Hematopoietic multipotent progenitor cell treated with erythropoietin and hydrocortisone succinate and interleukin-3 and kit ligand, for 4 days (in vitro differentiated cells): ENCODE measurements around the gene C12orf75.
"Not testable (repeated sequence)": the region's sequence is repeated elsewhere in the genome, so short reads cannot be mapped to it uniquely, and the experiment has no call there.

ENCODE experiments used
- DNase-seq: peaks from one replicate; pipeline ENCODE4 v3.0.0-alpha.2; 2015

The C12orf75 gene

DNA sequence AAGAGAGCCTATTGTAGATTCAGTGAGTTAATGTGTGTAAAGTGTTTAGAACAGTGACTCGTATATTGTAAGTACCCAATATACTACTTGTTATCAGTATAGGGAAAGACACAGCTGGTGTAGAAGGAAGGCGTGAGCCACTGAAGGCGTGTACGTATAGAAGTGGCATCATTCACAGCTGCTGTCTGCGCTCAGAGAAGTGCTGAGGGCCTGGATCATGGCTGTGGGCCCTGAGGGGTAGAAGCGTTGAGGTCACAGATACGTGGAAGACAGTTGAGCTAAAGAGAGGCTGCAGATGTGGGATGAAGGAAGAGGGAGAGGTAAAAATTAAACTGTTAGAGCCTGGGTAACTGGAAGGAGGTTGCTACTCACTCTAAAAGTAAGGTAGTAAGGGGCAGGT is 5.9 kb downstream of the C12orf75 start:
- DNase-seq = peak; percentile 23

DNA sequence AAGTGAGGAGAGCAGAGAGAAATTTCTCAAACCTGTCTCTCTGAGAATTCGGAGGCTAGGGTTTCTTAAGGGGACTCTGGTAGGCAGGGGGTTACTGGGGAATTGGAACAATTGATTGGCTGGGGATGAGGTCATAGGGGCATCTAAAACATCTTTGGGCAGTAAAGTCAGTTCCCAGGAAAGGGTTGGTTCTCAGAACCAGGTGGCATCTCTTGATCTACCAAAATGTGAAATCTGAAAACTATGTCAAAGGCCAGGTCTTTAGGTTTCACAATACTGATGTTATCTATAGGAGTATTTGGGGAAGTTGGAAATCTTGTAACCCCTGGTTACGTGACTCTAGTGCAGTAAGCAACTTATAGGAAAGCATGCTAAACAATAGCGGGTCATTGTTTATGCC is 6.9 kb downstream of the C12orf75 start:
- DNase-seq = peak; percentile 77

DNA sequence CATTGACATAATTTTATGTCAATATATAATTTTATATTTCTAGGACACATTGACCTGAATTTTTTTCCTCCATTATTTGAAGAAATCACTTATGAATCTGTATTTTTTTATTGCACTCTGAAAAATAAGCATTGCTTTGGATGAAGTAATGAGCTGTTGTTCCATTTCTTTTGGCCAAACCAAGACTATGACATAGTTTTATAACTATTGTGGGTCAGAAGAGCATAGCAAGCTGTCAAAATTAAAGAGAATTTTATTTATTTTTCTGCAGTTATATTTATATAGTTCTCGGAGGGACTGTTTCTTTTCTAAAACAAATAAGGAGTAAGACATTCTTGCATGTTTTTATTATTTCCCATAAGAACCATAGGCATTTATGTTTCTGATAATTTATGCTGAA is 8.5 kb downstream of the C12orf75 start:
- DNase-seq = no peak

DNA sequence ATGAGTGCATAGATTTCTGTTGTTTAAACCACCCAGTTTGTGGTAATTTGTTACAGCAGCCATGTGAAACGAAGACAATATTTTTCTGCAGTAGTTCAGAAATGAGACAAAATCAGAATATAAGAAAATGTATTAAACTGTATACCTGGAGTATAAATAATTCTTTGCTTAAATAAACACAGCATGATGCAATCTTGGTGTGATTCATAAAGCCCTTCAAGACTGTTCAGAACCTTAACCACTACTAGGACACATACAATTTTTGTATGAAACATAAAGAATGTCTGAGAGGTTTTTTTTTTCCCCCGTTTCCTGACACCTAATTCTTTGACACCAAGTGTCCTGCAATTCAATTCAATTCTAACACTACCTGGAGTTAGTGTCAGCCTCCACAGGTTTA is 10.5 kb downstream of the C12orf75 start:
- no peak for DNase-seq

DNA sequence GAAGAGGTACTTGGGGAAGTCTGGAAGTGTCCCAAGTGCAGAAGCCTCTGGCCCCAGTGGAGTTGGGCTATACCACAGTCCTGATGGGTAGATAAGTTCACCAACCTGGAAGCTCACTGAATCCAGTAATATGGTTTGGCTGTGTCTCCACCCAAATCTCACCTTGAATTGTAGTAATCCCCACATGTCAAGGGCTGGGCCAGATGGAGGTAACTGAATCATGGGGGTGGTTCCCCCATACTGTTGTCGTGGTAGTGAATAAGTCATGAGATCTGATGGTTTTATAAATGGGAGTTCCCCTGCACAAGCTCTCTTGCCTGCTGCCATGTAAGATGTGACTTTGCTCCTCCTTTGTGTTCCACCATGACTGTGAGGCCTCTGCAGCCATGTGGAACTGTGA is 11.1 kb downstream of the C12orf75 start:
- not testable (repeated sequence) for DNase-seq

DNA sequence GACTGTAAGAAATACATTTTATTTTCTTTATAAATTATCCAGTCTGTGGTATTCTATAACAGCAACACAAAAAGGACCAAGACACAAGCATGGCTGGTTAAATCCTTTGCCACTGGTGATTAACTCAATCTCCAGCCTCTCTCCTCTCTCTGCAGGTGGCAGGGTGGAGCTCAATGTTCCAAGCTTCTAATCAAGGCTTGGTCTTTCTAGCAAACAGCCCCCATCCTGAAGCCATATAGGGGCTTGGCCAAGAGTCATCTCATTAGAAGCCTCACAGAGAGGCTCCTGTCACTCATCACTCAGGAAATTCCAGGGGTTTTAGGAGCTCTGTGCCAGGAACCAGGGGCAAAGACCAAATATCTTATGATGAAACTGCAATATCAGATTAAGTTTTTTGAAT is 12.0 kb downstream of the C12orf75 start:
- no peak for DNase-seq

DNA sequence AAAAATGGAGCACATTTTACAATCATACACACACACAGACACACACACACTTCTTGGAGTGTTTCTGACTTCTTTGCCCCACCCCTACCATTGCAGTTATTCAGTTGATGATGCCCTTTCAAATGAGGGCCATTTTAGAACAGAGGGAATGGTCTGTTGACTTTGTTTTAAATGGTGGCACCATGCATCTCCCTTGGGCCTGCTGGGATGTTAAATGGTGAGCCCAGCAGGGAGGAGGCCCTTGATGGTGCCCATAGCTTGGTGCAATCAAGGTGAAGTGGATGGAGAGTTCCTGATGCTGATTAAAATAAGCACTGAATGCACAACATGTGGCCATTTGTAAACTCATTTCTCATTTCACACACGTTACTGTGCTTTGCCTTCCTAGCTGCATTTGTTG is 13.3 kb downstream of the C12orf75 start:
- no peak for DNase-seq

DNA sequence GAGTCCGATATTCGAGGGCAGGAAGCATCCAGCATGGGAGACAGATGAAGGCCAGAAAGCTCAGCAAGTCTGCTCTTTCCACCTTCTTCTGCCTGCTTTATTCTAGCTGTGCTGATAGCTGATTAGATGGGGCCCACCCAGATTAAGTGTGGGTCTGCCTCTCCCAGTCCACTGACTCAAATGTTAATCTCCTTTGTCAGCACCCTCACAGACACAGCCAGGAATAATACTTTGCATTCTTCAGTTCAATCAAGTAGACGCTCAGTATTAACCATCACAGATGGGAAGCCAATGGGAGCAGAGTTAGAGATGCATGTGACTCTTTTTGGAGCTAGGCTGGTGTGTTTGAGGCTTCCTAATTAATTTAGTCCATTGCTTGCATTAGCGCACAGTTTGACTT is 17.0 kb downstream of the C12orf75 start:
- DNase-seq = no peak

DNA sequence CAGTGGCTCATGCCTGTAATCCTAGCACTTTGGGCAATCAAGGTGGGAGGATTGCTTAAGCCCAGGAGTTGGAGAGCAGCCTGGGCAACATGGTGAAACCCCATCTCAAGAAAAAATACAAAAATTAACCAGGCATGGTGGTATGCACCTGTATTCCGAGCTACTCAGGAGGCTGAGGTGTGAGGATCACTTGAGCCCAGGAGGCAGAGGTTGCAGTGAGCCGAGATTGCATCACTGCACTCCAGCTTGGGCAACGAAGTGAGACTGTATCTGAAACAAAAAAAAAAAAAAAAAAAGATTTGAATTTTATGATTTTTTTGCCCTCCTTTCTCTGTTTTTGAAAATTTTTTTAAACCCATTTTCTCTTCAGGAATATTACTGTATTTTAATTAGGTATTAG is 17.7 kb downstream of the C12orf75 start:
- no peak for DNase-seq

DNA sequence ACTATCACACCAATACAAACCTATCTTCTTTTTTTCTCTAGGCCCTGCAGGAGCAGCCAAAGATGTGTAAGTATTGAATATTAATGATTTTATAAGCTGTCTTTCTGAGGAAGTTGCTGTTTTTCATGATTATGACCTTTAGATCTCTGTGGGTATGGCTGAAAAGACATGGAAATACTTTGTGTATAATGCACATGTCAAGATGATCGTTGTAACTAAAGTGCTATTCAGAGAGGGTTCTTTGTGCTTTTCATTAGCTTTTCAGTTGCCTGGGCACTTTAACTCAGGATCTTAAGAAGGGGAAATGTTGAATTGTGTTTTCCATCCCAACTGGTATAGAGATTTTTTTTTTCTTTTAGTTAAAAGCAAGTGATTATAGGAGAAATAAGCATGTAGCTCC is 18.1 kb downstream of the C12orf75 start:
- no peak for DNase-seq

DNA sequence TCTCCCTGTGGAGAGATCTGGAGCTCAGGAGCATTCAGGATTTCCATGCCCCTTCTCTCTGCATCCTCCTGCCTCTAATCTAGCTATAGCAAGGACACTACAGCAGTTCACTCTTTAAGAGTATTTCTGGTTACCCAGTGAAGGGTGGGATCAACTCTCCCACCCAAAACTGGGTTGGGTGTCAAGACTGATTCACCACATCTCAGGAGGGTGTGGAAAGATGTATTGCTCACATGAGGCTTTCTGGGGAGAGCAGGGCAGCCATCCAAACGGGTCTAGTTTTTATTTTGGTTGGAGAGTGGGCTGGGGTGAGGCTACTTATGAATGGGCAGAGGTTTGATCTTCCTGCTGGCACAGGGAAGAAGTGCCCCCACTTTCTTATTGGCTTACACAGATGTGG is 18.6 kb downstream of the C12orf75 start:
- no peak for DNase-seq

DNA sequence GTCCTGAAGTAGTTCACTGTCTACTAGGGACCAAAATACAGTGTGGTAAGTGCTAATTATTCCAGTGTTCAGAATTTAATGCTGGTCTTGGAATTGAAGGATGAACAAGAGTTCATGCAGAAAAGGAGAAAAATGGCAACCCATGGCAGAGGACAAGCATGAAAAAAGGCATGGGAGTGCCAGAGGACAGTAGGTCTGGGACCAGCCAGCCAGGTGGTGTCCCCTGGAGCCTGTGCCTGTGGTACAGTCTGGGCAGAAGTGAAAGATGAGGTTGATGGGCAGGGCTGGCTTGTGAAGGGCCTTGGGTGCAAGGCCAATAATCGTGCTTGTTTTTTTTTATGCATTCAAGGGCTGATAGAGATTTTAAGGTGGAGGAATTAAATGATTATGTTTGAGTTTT is 21.0 kb downstream of the C12orf75 start:
- DNase-seq = no peak

DNA sequence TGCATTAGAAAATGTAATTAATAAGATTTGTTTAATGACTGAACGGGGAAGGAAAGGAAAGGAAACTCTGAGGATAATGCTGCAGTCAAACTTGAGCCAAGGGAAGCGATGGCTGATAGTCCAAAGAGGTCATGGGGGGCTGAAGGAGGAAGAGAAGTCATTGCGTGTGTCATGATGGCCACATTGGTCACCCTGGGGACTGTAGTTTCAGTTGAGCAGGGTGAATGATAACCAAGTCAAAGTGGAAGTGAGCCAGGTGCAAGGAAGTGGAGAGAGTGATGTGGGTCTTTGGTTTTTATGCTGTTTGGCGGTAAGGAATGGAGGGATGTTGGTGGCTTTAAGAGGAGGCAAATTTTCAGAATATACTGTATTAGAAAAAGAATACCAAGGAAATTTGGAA is 21.6 kb downstream of the C12orf75 start:
- DNase-seq = no peak

DNA sequence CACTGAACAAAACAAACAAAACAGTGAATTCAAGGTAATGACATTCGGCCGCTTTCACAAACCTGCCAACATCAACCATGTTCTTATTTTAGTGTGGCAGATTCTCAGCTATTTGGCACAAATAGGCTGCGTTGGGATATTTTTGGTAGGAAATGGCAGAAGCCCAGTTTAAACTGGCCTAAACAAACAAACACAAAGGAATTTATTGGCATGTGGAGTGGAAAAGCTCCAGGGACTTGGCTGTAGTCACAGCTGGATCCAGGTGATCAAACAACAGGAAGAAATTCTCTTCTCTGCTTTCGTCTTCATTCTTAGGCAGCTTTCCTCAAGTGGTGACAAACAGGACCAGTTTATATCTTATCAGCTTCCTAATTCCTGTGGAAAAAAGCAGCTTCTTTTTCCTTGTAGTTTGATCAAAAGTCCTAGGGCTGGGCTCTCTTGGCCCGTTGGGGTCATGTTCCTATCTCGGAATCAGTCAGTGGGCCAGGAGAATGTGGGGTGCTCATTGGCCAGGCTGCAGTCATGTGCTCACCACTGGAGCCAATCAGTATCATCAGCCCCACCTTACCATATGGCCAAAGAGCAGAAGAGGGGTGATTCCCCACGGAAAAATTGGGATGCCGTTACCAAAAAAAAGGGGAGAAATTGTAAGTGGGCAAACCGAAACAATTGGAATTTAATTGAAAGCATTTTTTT is 22.6 kb downstream of the C12orf75 start:
- DNase-seq = no peak

DNA sequence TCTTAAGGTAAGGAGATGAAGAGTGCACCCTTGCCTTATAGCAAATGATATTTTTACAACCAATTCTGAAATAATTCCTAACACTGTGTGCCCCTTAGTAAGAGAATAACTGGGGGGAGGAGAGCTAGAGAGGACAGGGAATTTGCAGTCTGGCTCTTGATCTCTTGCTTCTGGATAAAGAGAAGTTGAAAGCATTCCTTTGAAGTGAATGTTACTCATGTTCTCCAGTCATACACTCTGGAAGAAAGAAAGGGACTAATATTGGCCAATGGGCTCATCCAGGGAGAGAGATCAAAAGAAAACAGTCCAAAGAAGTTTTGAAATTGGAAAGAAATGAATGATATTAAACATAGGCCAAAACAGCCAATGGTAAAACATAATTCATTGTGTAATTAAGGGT is 25.3 kb downstream of the C12orf75 start:
- no peak for DNase-seq

DNA sequence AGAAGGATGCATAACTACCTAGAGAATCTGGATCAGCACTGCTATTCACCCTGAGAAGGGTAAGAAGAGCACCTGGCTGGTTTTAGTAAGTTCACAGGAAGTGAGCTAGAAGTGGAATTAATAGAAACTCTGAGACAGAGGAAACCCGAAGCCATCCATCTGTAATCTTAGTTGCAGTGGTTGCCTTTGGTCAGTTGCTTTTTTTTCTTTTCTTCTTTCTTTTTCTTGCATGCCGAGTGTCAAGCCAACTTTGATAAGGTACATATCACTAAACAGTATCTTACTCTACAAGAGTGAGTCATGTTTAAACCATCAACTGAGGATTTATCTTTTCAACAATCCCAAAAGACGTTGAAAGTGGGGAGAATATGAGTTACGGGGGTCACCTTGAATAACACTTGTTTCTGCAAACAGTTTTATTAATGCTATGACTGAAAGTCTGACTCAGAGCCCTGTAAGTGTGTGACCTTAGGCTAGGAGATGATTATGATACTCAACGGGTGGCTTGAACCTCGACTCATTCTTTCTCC is 26.7 kb downstream of the C12orf75 start:
- DNase-seq = peak; percentile 49

DNA sequence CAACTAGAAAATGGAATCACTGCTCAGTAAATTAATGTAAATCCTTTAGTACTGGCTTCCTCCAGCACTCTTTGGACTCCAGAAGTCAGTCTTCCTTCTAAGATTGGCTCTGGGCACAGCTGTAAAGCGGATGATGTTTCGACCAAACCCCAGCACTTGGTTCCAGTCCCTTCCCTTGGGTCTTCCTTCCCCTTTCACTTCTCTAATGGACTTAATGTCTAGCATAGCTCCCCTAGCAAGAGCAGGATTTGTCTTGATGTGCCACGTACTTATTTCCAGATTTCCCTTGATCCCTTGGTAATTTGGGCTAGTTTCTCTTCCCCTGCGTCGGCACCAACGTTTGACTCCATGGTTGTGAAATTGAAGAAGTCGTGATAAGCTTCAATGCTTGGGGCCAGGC is 28.3 kb downstream of the C12orf75 start:
- DNase-seq = no peak

DNA sequence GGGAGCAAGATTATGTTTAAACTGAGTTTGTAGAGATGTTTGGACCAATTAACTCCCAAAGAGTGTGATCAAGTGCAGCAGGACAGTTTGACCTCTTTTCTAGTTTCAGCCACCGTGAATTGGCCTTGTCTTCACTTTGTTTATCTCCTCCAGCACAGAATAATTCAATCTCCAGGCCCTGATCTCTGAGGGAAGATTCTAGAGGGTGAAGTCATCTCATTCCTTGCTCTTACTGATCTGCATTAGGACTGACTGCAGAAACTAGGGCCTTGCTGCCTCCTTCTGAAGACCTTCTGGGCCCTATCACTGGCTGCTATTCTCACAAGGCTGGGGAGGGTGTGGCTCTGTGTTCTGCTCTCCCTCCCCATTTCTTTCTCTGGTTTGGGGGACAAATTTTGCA is 29.4 kb downstream of the C12orf75 start:
- no peak for DNase-seq

DNA sequence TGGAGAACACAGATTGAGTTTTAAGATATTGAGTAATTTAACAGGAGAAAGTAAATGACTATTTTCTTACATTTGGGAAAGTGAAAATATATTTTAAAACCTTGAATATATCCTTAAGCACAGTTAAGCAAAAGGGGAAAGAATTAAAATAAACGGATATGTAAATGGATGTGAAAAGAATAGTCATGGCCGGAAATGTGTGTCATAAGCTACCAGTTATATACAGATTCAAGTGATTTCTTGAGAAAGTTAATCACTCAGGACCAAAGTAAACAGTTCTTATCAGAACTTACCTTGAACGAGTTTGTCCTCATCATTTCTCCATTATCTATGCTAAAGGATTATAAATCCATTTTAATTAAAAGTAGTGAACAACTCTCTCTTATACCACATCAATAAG is 33.4 kb downstream of the C12orf75 start:
- no peak for DNase-seq

DNA sequence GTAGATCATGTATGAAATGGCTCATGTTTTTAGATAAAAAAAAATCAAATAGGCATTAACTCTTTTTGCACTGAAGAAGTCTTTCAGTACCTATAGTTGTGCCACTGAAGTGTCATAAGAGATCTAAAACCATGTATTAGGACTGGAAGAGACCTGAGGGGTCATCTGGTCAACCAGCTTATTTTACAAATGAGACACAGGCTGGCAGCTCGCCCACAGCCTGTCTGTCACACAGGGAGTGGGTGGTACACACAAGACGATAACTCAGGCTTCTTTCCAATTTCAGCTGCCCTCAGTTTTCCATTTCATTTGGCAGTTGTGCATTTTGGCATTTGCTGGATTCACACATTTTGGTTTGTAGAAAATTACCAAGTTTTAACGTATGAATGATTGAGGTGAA is 34.7 kb downstream of the C12orf75 start:
- no peak for DNase-seq

DNA sequence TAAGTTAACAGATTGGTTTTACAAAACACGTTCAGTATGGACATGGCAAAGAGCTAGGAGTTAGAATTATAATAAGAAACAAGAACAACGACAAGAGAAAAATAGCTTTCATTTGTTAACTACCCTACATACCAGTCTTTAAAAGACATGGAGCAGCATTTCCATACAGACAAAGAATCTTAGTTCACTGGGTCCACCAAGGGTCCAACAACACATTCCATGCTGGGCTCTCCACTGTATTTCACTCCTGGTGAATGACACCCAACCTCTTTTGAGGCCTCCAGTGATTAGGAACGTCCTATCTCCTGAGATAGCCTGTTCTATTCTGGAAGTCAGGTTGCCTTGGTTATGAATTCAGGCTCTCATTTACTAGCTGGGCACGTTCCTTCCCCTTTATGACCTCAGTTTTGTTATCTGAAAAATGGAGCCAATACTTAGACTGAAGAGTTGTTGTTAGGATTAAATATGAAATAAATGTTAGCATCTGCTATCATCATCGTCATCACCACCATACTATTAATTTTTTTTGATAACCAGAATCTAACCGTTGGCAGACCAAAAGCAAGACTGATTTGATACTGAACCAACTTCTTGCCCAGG is 37.7 kb downstream of the C12orf75 start:
- DNase-seq = no peak

DNA sequence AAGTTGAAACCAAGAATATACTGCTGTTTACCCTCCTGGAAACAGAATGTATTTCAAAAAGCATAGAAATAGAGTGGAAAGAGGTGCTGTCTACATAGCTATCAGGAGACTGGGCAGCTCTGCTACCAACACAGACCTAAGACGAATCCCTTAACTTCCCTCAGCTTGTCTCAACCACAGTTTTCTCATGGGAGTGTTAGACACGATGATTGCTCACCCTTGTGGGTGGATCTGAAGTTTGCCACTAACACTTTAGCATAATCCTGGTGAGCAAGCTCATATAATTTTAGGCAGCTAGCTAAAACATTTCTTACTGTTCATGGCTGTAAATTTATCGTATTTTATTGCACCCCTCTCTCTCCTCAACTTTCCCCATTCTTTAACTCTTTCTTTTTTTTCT is 38.5 kb downstream of the C12orf75 start:
- DNase-seq = no peak

DNA sequence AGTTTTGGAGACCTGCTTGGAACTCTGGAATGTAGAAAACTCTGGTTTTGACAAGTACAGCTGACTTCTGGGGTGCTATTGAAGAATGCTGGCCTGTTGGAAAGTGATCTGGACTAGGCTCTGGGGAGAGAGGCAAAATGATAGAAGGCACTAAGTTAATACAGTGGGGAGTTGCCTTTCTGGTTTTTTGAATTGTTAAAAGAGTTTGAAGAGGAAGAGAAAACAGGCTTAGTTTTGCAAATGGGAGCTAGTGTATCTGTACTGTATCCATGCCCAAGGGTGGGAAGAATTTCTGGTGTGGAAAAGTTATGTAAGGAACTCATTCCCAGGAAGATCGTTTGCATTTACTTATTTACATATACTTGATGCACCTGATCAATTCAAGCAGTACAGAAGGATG is 43.8 kb downstream of the C12orf75 start:
- no peak for DNase-seq

DNA sequence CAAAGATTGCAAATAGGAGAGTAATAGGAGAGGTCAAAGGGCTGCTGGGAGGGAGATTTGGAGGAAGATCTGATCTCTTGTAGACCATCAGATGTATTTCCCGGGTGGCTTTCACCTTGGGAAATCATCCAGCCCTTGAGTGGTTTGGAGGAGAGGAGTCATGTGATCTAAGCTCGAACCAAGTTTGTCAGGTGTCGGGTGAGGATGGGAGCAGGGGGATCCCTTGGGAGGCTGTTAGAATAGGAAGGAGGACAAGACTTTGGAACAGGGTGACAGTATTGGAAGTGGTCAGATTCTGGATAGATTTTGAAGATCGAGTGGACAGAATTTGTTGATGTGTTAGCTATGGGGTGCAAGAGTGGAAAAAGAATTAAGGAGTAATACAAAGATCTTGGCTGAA is 46.6 kb downstream of the C12orf75 start:
- no peak for DNase-seq

DNA sequence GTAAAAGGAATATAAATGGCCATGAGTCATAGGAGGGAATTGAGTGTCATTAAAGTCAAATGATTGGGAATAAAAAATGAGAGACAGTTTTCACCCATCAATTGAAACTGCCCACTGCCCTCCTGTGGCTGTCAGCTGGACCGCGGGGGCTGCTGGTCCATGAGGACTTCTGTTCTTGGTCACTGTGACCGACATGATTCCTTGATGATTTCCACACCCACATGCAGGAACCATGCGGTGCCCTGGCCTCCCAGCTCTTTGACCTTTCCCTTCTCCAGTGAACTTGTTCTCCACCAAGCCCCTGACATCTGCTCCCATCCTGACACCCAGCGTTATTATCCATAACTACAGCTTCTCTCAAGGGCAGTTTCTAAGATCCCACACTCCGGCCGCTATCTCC is 48.4 kb downstream of the C12orf75 start:
- no peak for DNase-seq
